IMR-90 (cell line): Measurements from ENCODE around the gene PCDHGB1. TPM values are rescaled to one million over a fixed set of nuclear protein-coding genes. Genes with fewer than 3 reads are reported as not detected.
"Not testable (repeated sequence)": the region's sequence is repeated elsewhere in the genome, so short reads cannot be mapped to it uniquely, and the experiment has no call there.

ENCODE experiments used
- ATAC-seq: fragments of 200-7000 bp; cut with Tn5 transposase; 2 replicates; pipeline ENCODE4 v1.9.1; 2020; ENCODE audit warnings: low read depth, mild to moderate bottlenecking, moderate library complexity
- BruUV-seq: library from RNA; stranded (reverse); fragments of 400-500 nt; replicated peaks from 2 replicates; lab custom pipeline; 2021; lab: Mats Ljungman, UMichigan
- CTCF ChIA-PET: fragments of 300-600 bp; formaldehyde crosslinking; extraction: SDS; loops from one replicate; lab custom pipeline; 2021; ENCODE audit warnings: antibody characterized with exemption; lab: Yijun Ruan, JAX
- POLR2A ChIA-PET: fragments of 300-600 bp; sonication (Branson Sonifier 250); formaldehyde crosslinking; loops from one replicate; lab custom pipeline; 2022; ENCODE audit warnings: antibody characterized with exemption; ENCODE audit not compliant: unreplicated experiment; lab: Charles Lee
- DNase-seq: peaks from one replicate; pipeline ENCODE4 v3.0.0; 2013
- H2AFZ ChIP-seq: replicated peaks from 2 replicates; pipeline ENCODE3; 2013; ENCODE audit warnings: low read length, mild to moderate bottlenecking; ENCODE audit not compliant: poor library complexity
- H2AK5ac ChIP-seq: 2 replicates; pipeline ENCODE4 v1.6.1; 2013; ENCODE audit warnings: low read depth, low read length, inconsistent platforms
- H2AK9ac ChIP-seq: replicated peaks from 2 replicates; pipeline ENCODE3; 2013; ENCODE audit warnings: mild to moderate bottlenecking, low read depth, low read length, moderate library complexity; ENCODE audit not compliant: poor library complexity
- H2BK120ac ChIP-seq: 2 replicates; pipeline ENCODE4 v1.6.1; 2013; ENCODE audit warnings: low read depth, low read length, inconsistent platforms
- H2BK15ac ChIP-seq: 3 replicates; pipeline ENCODE4 v1.6.1; 2013; ENCODE audit warnings: low read depth, low read length, inconsistent platforms
- H2BK20ac ChIP-seq: 2 replicates; pipeline ENCODE4 v1.6.1; 2013; ENCODE audit warnings: low read depth, mild to moderate bottlenecking, inconsistent platforms, low read length, moderate library complexity
- H2BK5ac ChIP-seq: 2 replicates; pipeline ENCODE4 v1.6.1; 2013; ENCODE audit warnings: mild to moderate bottlenecking, low read depth, low read length, inconsistent platforms; ENCODE audit not compliant: poor library complexity, severe bottlenecking
- H3K14ac ChIP-seq: replicated peaks from 2 replicates; pipeline ENCODE4 v1.6.1; 2013; ENCODE audit warnings: low read depth, low read length, inconsistent platforms
- H3K18ac ChIP-seq: 2 replicates; pipeline ENCODE4 v1.6.1; 2013; ENCODE audit warnings: low read depth, low read length, control low read depth
- H3K23ac ChIP-seq: 2 replicates; pipeline ENCODE4 v1.6.1; 2013; ENCODE audit warnings: low read depth, low read length, inconsistent platforms
- H3K27ac ChIP-seq: 2 replicates; pipeline ENCODE4 v1.5.1; 2013; ENCODE audit warnings: mild to moderate bottlenecking, control low read depth, low read length; ENCODE audit not compliant: insufficient read depth
- H3K27me3 ChIP-seq: 2 replicates; pipeline ENCODE4 v1.6.1; 2013; ENCODE audit warnings: low read length; ENCODE audit not compliant: control insufficient read depth, insufficient read depth
- H3K36me3 ChIP-seq: 2 replicates; pipeline ENCODE4 v1.6.1; 2013; ENCODE audit warnings: low read length, mixed read lengths; ENCODE audit not compliant: control insufficient read depth, insufficient read depth
- H3K4ac ChIP-seq: 2 replicates; pipeline ENCODE4 v1.6.1; 2013; ENCODE audit warnings: low read depth, low read length, inconsistent platforms
- H3K4me1 ChIP-seq: 2 replicates; pipeline ENCODE4 v1.6.1; 2013; ENCODE audit warnings: low read length, mixed read lengths; ENCODE audit not compliant: control insufficient read depth, insufficient read depth
- H3K4me2 ChIP-seq: 2 replicates; pipeline ENCODE4 v1.6.1; 2013; ENCODE audit warnings: low read depth, mild to moderate bottlenecking, control low read depth, low read length, moderate library complexity
- H3K4me3 ChIP-seq: 2 replicates; pipeline ENCODE4 v1.5.1; 2013; ENCODE audit warnings: low read depth, mild to moderate bottlenecking, control low read depth, low read length, moderate library complexity; ENCODE audit not compliant: insufficient read depth
- H3K56ac ChIP-seq: 2 replicates; pipeline ENCODE4 v1.6.1; 2013; ENCODE audit warnings: low read length, inconsistent platforms; ENCODE audit not compliant: insufficient read depth; ENCODE audit errors: extremely low read depth
- H3K79me1 ChIP-seq, 2 experiments: 2 replicates each; pipeline ENCODE4 v1.6.1; 2013; ENCODE audit warnings: low read length in 2 of 2, inconsistent platforms in 1 of 2, low read depth in 1 of 2
- H3K9ac ChIP-seq: 2 replicates; pipeline ENCODE4 v1.6.1; 2013; ENCODE audit warnings: low read depth, low read length, control low read depth
- H3K9me1 ChIP-seq: 2 replicates; pipeline ENCODE4 v1.6.1; 2013; ENCODE audit warnings: low read length, inconsistent platforms; ENCODE audit not compliant: insufficient read depth
- H3K9me3 ChIP-seq: 2 replicates; pipeline ENCODE4 v1.6.1; 2013; ENCODE audit warnings: low read length; ENCODE audit not compliant: control insufficient read depth, insufficient read depth
- H4K20me1 ChIP-seq: 2 replicates; pipeline ENCODE4 v1.6.1; 2013; ENCODE audit warnings: low read length, inconsistent platforms; ENCODE audit not compliant: insufficient read depth
- H4K5ac ChIP-seq: 2 replicates; pipeline ENCODE4 v1.6.1; 2013; ENCODE audit warnings: mild to moderate bottlenecking, low read depth, low read length, control low read depth
- H4K8ac ChIP-seq, 2 experiments: 2 replicates each; pipeline ENCODE4 v1.6.1; 2013; ENCODE audit warnings: low read depth in 2 of 2, low read length in 2 of 2, control low read depth in 1 of 2, inconsistent platforms in 1 of 2
- H4K91ac ChIP-seq: 2 replicates; pipeline ENCODE4 v1.6.1; 2013; ENCODE audit warnings: low read depth, low read length, inconsistent platforms; ENCODE audit not compliant: insufficient read depth
- CTCF ChIP-seq: conservative IDR thresholded peaks from 2 replicates; pipeline ENCODE4 v1.5.1; 2012; ENCODE audit warnings: mild to moderate bottlenecking, low read depth, low read length, improper control_type of control experiment
- NFE2L2 ChIP-seq: fragments of 150-350 bp; IDR thresholded peaks from 2 replicates; pipeline ENCODE4 v1.6.1; 2016; ENCODE audit warnings: low read depth, mild to moderate bottlenecking, low read length
- RAD21 ChIP-seq: IDR thresholded peaks from 2 replicates; pipeline ENCODE4 v1.6.1; 2012; ENCODE audit warnings: low read length, improper control_type of control experiment
- SMC3 ChIP-seq: fragments of 150-350 bp; IDR thresholded peaks from 2 replicates; pipeline ENCODE4 v1.6.1; 2016; ENCODE audit warnings: low read depth, mild to moderate bottlenecking, antibody characterized with exemption, low read length, moderate library complexity
- WGBS, 2 experiments: methylation state at CpG; one replicate each; pipeline versions ENCODE4 v1.1.5 to v1.1.7; 2013; ENCODE audit warnings: missing lambda C conversion rate in 2 of 2; ENCODE audit not compliant: insufficient read length in 1 of 2; ENCODE audit errors: extremely low coverage in 2 of 2; 5-methylcytosine and 5-hydroxymethylcytosine counted together
- dilution Hi-C: fragments of 300-500 bp; cut with HindIII; formaldehyde crosslinking; loops from one replicate; pipeline ENCODE4 v1.14.3; 2018; ENCODE audit warnings: low sequenced_read_pairs; ENCODE audit not compliant: unreplicated experiment
- in situ Hi-C: fragments of 300-500 bp; cut with MboI; formaldehyde crosslinking; loops from 3 replicates; pipeline ENCODE4 v1.14.3; 2019; ENCODE audit warnings: low sequenced_read_pairs, inconsistent platforms, mixed read lengths
- intact Hi-C: fragments of 100-400 bp; cut with micrococcal nuclease; formaldehyde crosslinking; loops from 2 replicates; pipeline ENCODE4 v1.10.0; 2022
- polyA plus RNA-seq, 3 experiments: library from polyadenylated mRNA; depleted of rRNA; stranded (reverse); fragments of >200 nt; gene quantifications; 2 replicates each; pipeline ENCODE4 v1.2.3, GENCODE V29; 2012; ENCODE audit warnings: low replicate concordance in 1 of 3
- total RNA-seq: library from RNA; depleted of rRNA; stranded (reverse); fragments of >200 nt; gene quantifications from 2 replicates; pipeline ENCODE4 v1.2.3, GENCODE V29; 2012

The PCDHGB1 gene
- total and polyA plus RNA-seq, 2 of the 4 experiments (the other 2 are of a cell fraction), result 1.9 to 3.6 TPM

- TF ChIP-seq NFE2L2, result no peak
Measured at GRCh38 chr5:141384471-141385267, 34.8 kb downstream of the PCDHGB1 start (continued).

GRCh38 chr5:141387557-141388311, 37.8 kb downstream of the PCDHGB1 start, which contains the start of gene PCDHGB4:
Gene PCDHGB4 (plus strand): TSS chr5:141387698. CDS start chr5:141387885, 187 bp downstream.
- Histone ChIP-seq H3K4me2 (peak within 1 kb of the TSS; percentile 71; the same call in 1 of the 2 replicates), H3K9ac (peak within 1 kb of the TSS; percentile 68), H3K36me3 (peaks cover 11% of the 10 kb centered on the region), H3K56ac (peak within 1 kb of the TSS; percentile 43; the same call in 1 of the 2 replicates), H3K79me1 (peaks cover 7 to 11% of the 10 kb centered on the region in 2 experiments; a peak in 3 of 4 replicates), H3K4me3 (peak within 1 kb of the TSS; percentile 61), H3K9me3 (peaks cover 48% of the 10 kb centered on the region), H4K8ac (peak within 1 kb of the TSS in 1 of 2 experiments; percentile 40; a peak in 2 of 4 replicates), H3K27ac (peak within 1 kb of the TSS; percentile 36; the same call in 1 of the 2 replicates)
- H2AFZ ChIP-seq, H3K14ac ChIP-seq, H3K4me1 ChIP-seq, CTCF ChIA-PET, H3K27me3 ChIP-seq, H3K4ac ChIP-seq, H2BK20ac ChIP-seq, H2BK15ac ChIP-seq, H2BK5ac ChIP-seq, H3K23ac ChIP-seq, H4K20me1 ChIP-seq, H2AK5ac ChIP-seq, dilution Hi-C loops, BruUV-seq, H4K91ac ChIP-seq, intact Hi-C loops, in situ Hi-C loops, H4K5ac ChIP-seq, H3K18ac ChIP-seq, H2AK9ac ChIP-seq, H3K9me1 ChIP-seq, H2BK120ac ChIP-seq, POLR2A ChIA-PET: not testable (repeated sequence)
- DNase-seq (peak; percentile 47), ATAC-seq (peak; percentile 67)
- TF ChIP-seq CTCF, result peak; percentile 49
- peak; percentile 7; the same call in 1 of the 2 replicates for TF ChIP-seq SMC3
- peak; percentile 44 for TF ChIP-seq RAD21
- WGBS, 2 experiments, result 0% methylated on average over 2 of the region's 40 CpGs; no CpG with 5 or more reads in 1 of the 2 experiments
